22Rv1 (cell line): ENCODE measurements around the gene FOXP1.

ENCODE experiments used
- H3K27ac ChIP-seq: fragments of 450-650 bp; 2 replicates; pipeline ENCODE4 v1.5.1; 2017
- CTCF ChIP-seq: fragments of 450-650 bp; IDR thresholded peaks from 2 replicates; pipeline ENCODE4 v1.5.1; 2017; ENCODE audit warnings: mild to moderate bottlenecking
- ZFX ChIP-seq: fragments of 450-650 bp; IDR thresholded peaks from 2 replicates; pipeline ENCODE4 v1.6.1; 2017; ENCODE audit warnings: antibody characterized with exemption, borderline replicate concordance

Gene FOXP1

GRCh38 chr3:71350998-71351397 lies 232.5 kb downstream of the FOXP1 start:
- H3K27ac ChIP-seq, result no peak overlapping the region
- TF ChIP-seq CTCF (no peak), ZFX (no peak)

GRCh38 chr3:71348831-71349230 lies 234.7 kb downstream of the FOXP1 start:
- H3K27ac ChIP-seq, result no peak overlapping the region

GRCh38 chr3:71348001-71348632 lies 235.4 kb downstream of the FOXP1 start:
- TF ChIP-seq CTCF, result no peak
- TF ChIP-seq ZFX, result no peak
- no peak overlapping the region for H3K27ac ChIP-seq

More at GRCh38 chr3:71348831-71349230, 234.7 kb downstream of the FOXP1 start:
- no peak for TF ChIP-seq ZFX
- no peak for TF ChIP-seq CTCF

- TF ChIP-seq ZFX (no peak), CTCF (no peak)
- H3K27ac ChIP-seq, result no peak overlapping the region
Observed at GRCh38 chr3:71346061-71346460, 237.5 kb downstream of the FOXP1 start.

GRCh38 chr3:71345429-71346040 lies 238.0 kb downstream of the FOXP1 start:
- no peak for TF ChIP-seq ZFX

GRCh38 chr3:71341721-71342120 lies 241.8 kb downstream of the FOXP1 start:
- TF ChIP-seq ZFX, result no peak
- no peak for TF ChIP-seq CTCF
- H3K27ac ChIP-seq, result no peak overlapping the region

More at GRCh38 chr3:71345429-71346040, 238.0 kb downstream of the FOXP1 start:
- H3K27ac ChIP-seq, result no peak overlapping the region

- H3K27ac ChIP-seq, result no peak overlapping the region
- TF ChIP-seq ZFX (no peak), CTCF (no peak)
Observed at GRCh38 chr3:71339049-71339448, 244.5 kb downstream of the FOXP1 start.
